Stimulated activated CD4-positive, alpha-beta T cell treated with anti-CD3 and anti-CD28 coated beads, Interleukin-1b, Interleukin-23, amount 100 ng/mL, for 24 hours (primary cell): ENCODE results near the gene ADAMTS15.

Source experiments
- DNase-seq, 4 experiments: peaks; one replicate each; pipeline ENCODE4 v3.0.0-alpha.2; 2020; ENCODE audit warnings: low read depth in 4 of 4, low spot score in 1 of 4

The ADAMTS15 gene

DNA sequence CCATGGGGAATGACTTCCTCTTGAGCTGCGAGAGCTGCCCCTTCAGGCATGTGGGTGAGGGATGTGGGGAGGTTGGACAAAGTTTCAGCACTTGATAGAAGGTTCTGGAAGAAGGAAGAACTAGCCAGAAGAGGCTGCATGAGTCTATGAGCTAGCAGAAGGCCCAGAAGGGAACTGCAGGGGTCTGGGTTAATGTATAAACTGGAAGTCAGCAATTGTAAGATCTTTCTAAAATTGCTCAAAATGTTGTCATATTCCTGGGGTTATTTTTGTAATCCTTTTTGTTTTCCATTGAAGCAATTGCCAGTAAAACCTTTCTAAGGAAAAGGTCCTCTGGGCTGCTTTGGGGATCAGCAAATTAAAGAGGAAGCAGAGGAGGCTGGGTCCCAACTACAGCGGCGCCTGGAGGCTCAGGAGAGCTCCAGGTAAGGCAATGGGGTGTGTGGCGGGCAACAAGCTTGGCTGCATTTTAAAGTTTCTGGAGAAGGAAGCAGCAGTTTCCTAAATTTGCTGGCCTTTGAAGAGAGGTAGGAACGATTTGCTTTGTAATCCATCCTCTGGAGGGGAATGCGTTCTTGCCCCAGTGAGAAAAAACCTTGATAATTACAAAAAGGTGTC lies 29.2 kb downstream of the ADAMTS15 start:
- no peak for DNase-seq

DNA sequence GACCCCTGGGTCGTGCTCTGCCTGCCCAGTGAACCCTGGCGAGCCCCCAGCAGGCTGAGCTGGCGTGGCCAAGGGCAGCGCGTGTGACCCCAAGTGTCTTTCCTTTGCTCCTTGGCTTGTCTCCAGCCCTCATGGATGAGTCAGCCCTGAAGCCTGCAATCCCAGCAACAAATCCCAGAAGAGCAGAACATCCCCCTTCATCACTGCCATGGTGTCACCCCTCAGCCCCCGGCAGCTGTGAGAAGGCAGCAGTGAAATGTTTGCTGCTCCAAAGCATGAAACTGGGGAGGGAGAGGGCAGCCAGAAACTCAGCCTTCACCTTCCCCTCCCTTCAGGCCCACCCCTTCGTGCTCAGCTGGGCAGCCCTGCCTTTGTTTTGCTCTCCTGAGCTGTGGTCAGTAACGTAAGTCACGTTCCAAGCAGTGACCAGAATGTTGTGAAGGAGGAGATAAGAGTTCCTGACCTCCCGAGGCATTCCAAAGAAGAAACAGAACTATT lies 29.8 kb downstream of the ADAMTS15 start:
- no peak for DNase-seq

DNA sequence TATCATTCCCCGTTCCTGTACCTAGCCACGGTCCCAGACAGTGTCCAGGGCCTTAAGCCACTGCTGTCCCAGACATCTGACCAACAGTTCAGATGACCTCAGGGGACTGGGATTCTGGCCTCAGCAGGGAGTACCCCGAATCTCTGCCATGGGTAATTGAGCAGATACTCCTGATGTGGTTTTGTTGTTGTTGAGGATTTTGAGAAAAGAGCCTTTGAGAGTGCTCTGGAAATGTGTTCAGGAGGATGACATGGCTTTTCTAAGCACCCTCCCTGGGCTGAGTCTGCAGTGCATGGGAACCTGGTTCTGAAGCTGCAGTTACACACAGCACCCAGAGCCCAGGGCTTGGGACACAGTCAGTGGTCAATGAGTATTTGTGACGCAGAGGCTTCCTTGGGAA lies 30.4 kb downstream of the ADAMTS15 start:
- DNase-seq, result no peak

DNA sequence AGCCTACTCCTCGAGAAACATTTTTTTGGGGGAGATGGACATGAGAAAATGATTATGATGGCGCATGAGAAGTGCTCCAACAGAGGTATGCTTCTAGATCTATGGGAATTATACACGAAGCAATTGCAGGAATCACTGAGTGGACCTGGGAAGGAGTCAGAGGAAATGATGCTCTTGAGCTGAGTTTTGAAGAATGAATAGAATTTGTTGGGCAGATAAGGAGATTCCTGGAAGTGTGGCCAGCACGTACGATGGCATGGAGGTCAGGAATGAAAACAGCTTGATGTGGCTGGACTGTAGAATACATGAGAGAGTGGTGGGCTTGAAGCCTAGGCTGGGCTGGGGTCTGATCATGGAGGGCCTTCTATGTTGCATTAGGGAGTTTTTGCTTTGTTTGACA lies 31.7 kb downstream of the ADAMTS15 start:
- DNase-seq, result no peak

DNA sequence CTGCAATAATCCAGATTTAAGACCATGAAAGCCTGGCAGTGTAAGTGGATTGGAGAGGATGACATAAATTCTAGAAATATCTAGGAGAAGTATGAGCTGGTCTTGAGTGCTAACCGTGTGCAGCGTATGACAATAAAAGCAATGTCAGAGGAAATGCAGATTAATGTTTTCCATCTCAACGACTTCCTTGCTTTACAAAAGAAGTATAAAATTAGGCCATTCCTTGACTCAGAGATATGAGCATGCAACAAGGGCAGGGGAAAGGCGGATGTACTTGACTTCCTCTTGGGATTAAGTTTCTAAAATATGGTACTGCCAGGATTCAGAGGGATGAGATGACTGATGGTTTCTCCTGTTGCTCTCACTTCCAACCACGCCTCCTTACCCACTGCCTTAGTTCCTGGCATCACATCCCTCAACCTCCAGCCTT lies 32.3 kb downstream of the ADAMTS15 start:
- no peak for DNase-seq

DNA sequence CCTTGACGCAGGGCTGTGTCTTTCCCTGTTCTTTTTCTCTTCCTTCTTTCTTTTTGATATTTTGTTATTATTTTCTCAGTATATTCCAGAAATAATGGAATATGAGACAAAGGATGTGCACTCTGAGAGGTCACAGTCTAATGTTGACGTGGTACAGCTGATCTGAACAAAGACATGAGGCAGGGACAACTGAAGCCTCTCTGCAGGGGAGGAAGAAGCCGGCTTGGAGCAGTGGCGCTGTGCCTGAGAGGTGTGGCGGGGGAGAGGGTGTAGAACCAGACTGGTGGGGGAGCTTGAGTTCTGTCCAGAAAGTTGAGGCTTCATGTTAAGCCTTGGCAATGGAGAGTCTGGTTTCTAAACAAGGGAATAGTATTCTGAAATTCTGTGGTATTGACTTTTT lies 34.7 kb downstream of the ADAMTS15 start:
- DNase-seq, result no peak

DNA sequence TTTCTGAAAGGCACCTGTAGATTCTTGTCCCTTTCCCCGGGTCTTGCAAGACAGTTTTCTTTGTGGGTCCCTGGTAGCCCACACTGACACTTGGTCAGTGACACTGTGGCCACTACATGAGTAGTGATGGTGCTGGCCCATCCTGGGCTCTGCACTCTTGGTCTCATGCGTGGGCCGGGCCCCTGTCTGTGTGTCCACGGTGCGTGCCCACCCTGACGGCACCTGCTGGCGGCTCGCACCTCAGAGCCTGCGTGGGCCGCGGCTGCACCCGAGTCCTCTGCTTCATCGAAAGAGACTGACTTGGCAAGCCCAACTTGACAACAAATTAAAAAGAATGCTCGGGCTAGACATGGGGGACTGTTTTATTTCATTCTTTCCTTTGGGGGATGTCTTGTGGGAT lies 37.5 kb downstream of the ADAMTS15 start:
- DNase-seq, result no peak

DNA sequence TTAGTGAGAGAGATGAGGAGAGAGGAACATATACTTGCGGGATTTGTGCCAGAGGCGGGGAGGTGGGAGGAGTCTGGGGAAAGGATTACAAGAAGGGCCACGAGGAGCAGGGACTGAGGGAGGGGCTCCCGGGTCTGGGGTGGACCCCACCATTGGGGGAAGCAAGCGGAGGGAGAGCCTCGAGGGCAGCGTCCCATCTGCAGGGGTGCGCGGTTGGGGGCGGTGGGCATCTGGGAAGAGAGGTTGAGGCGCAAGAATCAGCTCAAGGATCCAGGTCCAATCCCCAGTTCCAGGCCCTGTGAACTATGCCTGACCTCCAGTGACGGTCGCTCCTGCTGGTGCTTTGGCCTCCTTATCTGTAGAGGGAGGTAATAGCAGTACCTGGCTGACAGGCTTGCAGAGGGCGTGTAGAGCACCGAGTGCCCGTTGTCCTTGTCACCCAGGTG lies 38.0 kb downstream of the ADAMTS15 start:
- no peak for DNase-seq

DNA sequence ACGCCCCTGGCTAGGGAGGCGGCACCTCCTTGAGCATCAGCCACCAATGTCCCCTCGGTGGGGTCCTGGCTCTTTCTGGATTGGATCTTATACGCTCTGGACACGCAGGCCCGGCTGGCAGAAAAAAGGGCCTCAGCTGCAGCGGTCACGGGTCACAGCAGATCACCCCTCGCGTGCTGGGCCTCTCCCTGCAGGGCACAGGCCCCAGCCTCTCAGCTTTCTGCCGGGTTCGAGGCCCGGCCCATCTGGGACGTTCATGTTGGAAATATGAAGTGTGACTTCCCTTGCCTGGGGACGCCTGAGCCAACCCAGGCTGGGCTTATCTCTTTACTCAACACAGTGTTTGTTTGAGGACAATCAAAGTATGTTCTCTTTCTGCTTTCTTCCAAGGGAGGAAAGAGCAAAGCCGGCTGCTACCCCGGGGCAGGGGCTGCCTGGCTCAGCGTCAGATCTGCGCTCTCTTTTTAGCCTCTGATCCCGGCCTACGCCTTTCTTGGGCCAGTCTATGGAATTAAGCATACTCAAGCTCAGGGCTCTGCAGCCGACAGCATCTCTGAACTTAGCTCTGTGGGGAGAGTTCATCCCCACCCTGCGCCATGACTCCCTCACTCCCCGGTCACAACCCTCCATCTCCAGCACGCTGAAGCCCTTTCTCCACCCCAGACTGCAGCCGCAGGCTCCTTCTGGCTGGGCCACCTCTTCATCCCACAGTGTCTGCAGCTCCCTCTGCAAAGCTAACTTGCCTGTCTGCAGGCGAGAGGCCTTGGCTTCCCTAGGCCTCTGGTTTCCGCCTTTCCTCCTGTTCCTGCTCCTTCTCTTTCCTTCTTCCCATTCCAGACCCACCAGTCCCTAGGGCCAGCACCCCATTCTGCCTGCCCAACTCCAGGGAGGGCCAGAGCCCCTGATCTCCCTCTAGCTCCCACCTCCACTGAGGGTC lies 38.8 kb downstream of the ADAMTS15 start:
- DNase-seq, result no peak

DNA sequence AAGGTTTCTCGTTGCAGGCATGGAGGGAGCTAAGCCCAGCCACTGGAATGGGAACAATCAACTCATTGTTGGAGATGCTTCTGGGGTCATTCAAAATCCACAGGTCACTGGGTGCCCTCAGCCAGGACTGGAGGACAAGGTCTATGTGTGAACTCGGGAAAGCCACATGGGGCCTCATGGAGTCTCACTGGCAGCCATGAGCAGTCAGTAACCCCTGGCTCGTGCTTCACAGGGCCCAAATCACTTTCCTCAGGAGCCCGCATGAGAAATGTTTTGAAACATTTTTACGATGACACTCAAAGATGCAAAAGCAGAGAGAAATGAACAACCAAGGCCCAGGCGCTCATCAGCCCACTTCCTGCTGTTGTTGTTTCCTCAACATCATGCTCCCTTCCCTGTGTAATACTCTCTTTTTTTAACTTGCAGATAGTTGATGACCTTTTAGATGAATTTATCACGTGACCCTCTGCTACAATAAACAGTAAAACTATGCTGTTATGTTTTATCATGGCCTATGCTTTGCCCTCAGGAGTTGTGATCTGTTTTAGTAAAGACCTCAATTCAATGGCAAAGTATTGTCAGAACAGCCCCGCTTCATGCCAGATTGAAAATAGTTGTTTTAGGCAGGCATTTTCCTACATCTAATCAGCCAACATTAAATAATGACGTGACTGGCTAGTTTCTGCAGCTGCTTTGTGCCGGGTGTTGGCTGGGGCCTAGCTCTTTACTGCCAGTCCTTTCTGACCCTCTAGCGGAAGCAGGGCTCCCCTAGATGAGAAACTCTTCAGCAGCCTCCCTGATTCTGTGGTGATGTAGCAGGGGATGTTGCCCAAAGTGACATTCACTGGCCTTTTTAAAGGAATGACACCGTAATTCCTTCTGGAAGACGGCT lies 39.7 kb downstream of the ADAMTS15 start:
- no peak for DNase-seq

DNA sequence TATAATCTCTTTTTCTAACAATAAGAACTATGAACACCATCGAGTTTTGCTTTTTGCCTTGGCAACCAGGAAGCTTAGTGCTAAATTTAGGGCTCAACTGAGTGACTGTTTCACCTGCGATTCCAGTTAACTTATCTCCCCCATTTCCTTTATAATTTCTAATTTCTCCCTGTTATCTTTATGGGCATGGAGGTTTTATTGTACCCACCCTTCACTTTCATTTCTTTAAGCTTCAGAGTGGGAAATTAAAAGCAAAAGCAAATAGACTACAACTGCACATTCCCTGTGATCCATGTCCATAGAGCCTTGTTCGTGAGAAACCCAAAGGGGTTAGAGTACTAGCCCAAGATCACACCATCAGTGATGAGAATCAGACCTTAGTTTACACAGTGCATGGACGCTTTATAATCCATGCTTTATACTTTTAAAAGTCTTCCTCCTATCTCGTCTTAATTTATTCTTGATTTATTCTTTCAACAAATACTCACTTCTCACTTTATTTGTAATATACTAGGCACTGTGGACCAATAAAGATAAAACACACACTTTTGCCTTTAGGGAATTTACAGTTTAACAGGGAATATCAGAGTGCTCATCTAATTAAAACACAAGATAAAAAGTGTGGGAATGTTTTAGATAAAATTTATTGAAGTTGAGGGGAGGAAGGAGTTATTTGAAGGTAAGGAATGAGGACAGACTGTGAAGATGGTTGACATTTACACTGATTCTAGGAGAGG lies 40.6 kb downstream of the ADAMTS15 start:
- DNase-seq, result no peak

DNA sequence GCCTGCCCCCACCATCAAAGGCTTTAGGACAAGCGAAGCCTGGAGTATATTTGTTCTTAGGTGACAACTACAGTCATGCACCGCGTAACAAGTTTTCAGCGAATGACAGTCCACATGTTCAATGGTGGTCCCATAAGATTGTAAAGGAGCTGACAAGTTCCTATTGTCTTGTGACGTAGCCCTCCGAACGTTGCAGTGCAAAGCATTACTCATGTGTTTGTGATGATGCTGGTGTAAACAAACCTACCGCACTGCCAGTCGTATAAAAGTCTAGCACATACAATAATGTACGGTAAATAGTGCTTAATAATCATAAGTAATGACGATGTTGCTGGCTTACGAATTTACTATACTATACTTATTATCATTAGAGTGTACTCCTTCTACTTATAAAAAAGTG lies 41.3 kb downstream of the ADAMTS15 start:
- DNase-seq, result no peak

DNA sequence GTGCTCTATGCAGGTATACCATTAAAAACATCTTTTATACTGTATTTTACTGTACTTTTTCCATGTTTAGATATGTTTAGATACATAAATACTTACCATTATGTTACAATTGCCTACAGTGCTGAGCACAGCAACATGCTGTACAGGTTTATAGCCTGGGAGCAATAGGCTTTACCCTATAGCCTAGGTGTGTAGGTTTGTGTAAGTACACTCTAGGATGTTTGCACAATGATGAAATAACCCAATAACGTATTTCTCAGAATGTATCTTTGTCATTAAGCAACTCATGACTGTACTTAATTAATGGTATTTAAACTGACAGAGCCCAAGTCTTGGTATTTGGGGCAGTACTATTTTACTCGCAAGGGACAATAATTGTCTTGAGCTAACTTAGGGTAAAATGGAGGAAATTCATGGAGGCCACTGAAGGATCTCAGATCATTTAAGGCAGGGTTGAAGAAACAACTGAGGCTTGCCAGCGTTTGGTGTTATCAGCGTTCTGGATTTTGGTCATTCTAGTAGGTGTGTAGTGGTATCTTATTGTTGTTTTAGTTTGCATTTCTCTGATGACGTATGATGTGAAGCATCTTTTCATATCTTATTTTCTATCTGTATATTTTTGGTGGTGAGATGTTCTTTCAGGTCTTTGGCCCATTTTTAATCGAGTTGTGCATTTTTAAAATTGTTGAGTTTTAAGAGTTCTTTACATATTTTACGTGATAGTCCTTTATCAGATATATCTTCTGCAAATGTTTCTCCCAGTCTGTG lies 42.4 kb downstream of the ADAMTS15 start:
- no peak for DNase-seq

DNA sequence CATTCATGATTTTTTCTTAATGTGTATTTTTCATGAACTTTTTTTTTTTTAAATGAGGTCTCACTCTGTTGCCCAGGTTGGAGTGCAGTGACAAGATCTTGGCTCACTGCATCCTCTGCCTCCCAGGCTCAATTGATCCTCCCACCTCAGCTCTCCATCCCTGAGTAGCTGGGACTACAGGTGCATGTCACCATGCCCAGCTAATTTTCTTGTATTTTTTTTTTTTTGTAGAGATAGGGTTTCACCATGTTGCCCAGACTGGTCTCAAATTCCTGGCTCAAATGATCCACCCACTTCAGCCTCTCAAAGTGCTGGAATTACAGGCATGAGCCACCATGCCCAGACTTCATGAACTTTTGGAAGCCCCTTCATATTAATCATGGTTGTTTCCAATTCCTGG lies 49.7 kb downstream of the ADAMTS15 start:
- no peak for DNase-seq

DNA sequence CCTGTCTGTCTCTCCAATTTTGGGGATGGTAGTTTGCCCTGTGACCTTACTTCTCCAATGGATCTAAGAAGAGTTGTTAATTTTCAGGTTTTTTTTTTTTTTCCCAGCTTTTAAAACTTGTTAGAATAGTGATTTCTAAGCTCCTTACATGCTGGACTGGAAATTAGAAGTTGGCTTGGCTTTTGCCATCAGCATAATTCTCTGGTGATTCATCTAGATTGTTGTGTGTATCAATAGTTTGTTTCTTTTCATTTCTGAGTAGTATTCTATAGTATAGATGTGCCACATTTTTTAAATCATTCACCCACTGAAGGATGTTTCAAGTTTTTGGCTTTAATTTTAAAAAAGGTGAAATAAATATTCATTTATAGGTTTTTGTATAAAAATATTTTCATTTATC lies 51.4 kb downstream of the ADAMTS15 start:
- no peak for DNase-seq

DNA sequence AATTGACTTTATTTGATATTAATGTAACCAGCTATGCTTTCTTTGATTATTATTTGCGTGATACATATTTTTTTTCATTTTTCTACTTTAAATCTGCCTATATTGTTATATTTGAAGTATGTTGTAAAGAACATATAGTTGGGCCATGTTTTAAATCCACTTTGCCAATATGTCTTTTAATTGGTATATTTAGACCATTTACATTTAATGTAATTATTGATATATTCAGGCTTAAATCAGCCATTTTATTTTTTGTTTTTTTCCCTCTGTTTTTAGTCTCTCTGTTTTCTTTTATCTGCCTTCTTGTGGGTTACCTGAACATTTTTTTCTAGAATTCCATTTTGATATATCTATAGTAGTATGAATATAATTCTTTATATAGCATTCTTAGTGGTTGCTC lies 55.9 kb downstream of the ADAMTS15 start:
- no peak for DNase-seq

DNA sequence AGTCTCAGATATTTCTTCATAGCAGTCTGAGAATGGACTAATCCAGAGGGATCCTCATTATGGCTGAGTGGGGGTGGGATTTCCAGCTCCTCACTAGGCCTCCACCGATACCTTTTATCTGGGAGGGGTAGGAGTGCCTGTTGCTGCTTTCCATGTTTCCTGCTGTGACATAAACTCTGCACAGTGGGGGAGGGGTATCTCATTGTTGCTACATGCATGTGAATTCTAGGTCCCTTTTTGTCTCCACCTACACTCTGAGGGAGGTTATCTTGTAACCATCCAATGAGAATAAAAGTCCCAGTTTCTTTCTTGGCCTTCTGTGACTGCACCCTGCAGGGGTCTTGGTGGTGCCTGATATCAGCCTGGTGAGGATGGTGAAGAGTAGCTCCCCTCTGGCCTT lies 60.5 kb downstream of the ADAMTS15 start:
- DNase-seq, result no peak

DNA sequence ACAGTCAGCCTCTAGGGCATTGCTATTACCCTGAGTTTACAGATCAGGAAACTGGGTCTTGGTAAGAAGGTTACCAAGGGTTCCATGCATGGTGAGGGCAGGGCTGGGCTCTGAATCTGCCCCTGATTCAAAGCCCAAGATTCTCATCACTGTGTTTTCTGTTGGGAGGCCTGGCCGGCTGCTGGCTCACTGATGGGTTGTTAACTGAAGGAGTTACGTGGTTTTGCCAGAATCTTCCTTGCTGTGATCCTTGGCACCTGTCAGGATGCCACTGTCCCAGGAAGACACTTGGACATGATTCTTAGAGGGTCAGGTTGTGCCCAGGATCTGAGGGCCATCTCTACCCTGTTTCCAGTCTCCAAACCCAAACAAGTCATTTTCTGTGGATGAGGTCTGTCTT lies 61.5 kb downstream of the ADAMTS15 start:
- DNase-seq, result no peak

DNA sequence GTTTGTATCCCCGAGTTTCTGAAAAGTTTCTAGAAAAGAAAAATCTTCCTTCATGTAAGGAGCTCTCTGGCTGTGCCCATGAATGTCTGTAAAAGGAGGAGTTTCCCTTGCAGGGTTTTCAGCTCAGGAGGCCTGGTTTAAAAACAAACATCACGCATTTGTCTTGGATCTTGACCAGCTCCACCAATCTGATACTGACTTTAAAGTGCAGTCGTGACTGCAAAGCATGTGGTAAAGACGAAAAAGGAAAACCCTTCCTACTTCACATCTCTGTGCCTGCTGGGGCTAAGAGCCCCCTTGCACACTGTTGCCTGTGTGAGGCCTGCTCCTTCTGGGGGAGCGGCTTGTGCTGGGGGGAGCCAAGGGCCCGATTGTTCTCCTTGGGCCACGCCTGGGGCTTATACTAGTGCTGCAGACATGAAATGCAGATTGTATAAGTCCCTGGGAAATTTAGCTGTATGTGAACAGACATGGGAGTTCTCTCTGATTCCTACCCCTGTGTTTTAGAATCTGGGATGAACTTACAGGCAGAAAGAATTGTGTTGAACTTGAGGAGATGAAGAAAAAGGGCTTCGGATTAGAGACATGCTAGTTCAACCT lies 62.1 kb downstream of the ADAMTS15 start:
- DNase-seq, result no peak

DNA sequence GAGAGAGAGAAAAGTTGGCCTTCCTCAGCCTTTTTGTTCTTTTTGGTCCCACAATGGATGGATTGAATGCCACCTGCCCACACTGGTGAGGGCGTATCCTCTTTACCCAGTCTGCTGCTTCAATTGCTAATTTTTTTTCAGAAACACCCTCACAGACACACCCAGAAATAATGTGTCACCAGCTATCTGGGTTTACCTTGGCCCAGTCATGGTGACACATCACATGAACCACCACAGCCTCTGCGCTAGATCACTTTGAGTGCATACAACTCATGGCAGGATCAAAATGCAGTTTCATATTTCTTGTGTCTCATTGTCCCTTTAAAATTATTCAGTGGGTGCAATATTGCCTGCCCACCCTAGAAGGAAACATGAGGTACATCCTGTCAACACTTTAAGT lies 63.3 kb downstream of the ADAMTS15 start:
- DNase-seq, result no peak
